ENCODE results near the gene MSI2.
A peak's percentile ranks its signal among the peaks of the same experiment; 100 is the strongest.

Gene MSI2

GRCh38 chr17:57515662-57516211, 259.4 kb downstream of the MSI2 start:
- DNase-seq, result no peak

GRCh38 chr17:57516290-57517230, 260.2 kb downstream of the MSI2 start:
- DNase-seq, result no peak

- no peak for DNase-seq
These were observed 260.9 kb downstream of the MSI2 start for GRCh38 chr17:57517273-57517631.

GRCh38 chr17:57517632-57518456, 261.5 kb downstream of the MSI2 start:
- DNase-seq, result no peak

- DNase-seq, result peak; percentile 91
These were observed 262.6 kb downstream of the MSI2 start for GRCh38 chr17:57518587-57519581.

GRCh38 chr17:57519800-57520199, 263.5 kb downstream of the MSI2 start:
- no peak for DNase-seq

- peak; percentile 62 for DNase-seq
These were observed 265.3 kb downstream of the MSI2 start for GRCh38 chr17:57521606-57522005.

- no peak for DNase-seq
These were observed 266.0 kb downstream of the MSI2 start for GRCh38 chr17:57522042-57523005.

GRCh38 chr17:57523926-57524632, 267.8 kb downstream of the MSI2 start:
- peak; percentile 41 for DNase-seq

GRCh38 chr17:57524839-57525568, 268.7 kb downstream of the MSI2 start:
- no peak for DNase-seq

- DNase-seq, result no peak
These were observed 271.1 kb downstream of the MSI2 start for GRCh38 chr17:57527221-57528057.

GRCh38 chr17:57528058-57528451, 271.7 kb downstream of the MSI2 start:
- no peak for DNase-seq

- peak; percentile 28 for DNase-seq
These were observed 273.7 kb downstream of the MSI2 start for GRCh38 chr17:57530026-57530425.

- DNase-seq, result no peak
These were observed 274.2 kb downstream of the MSI2 start for GRCh38 chr17:57530508-57530907.

GRCh38 chr17:57531078-57531477, 274.8 kb downstream of the MSI2 start:
- DNase-seq, result no peak

GRCh38 chr17:57531648-57532504, 275.6 kb downstream of the MSI2 start:
- no peak for DNase-seq

GRCh38 chr17:57532556-57532955, 276.2 kb downstream of the MSI2 start:
- no peak for DNase-seq

GRCh38 chr17:57532966-57533365, 276.6 kb downstream of the MSI2 start:
- no peak for DNase-seq
